ENCODE data around the gene AGAP5. TPM values are rescaled to one million over a fixed set of nuclear protein-coding genes. Genes with fewer than 3 reads are reported as not detected.
A peak's percentile ranks its signal among the peaks of the same experiment; 100 is the strongest.

The AGAP5 gene
- polyA plus RNA-seq, 1 of the 3 experiments (the other 2 are of a cell fraction): 3.8 TPM

GRCh38 chr10:73744664-73744975 is 46.7 kb upstream of the AGAP5 start:
- H3K9ac ChIP-seq: peak overlapping the region; percentile 91
- H3K27ac ChIP-seq (ENCODE audit: low read depth in 2 of 2, low read length in 1 of 2): peak overlapping the region; percentile 91
- H3F3A ChIP-seq (replicated peaks; ENCODE audit: insufficient read depth): no peaks in the 10 kb centered on the region
- CTCF ChIA-PET: interaction anchor here (0.7 to 0.9 kb wide), 2 partner anchors 14 to 41 kb away, joined by 3 read pairs; partner anchors contain the start of gene ZSWIM8
- H4K20me1 ChIP-seq (ENCODE audit: insufficient read depth): peaks cover 2% of the 10 kb centered on the region; the same call in 1 of the 2 replicates
- no peaks in the 10 kb centered on the region for H3K9me2 ChIP-seq
- H3K4me3 ChIP-seq (ENCODE audit: low read depth in 2 of 2, low read length in 1 of 2): peak overlapping the region; percentile 77 to 90
- H3K36me3 ChIP-seq (replicated peaks in 1 of 2; ENCODE audit: control insufficient read depth in 1 of 2, insufficient read depth in 2 of 2, low read length in 1 of 2): peaks cover 16 to 30% of the 10 kb centered on the region in 2 experiments
- TF ChIP-seq GATA2 (CRISPR knock-in tag; IDR thresholded peaks at IDR 0.05): no peak
- no peak for TF ChIP-seq SIN3A (IDR thresholded peaks at IDR 0.05; ENCODE audit: borderline replicate concordance, low read depth, low read length)
- no peak for TF ChIP-seq RAD21 (IDR thresholded peaks at IDR 0.05; ENCODE audit: low read length)
- no peak for TF ChIP-seq USF2 (IDR thresholded peaks at IDR 0.05; ENCODE audit: borderline replicate concordance, low read depth, low read length)
- TF ChIP-seq MXI1 (IDR thresholded peaks at IDR 0.05; ENCODE audit: low read depth, low read length): no peak
- no peak for TF ChIP-seq MEF2A (IDR thresholded peaks at IDR 0.05; ENCODE audit: borderline replicate concordance, low read depth)
- peaks cover 72% of the 10 kb centered on the region for H3K79me2 ChIP-seq (ENCODE audit: insufficient read depth)
- 1% methylated on average over 10 of the region's 10 CpGs for WGBS (ENCODE audit: low lambda C conversion rate)
- peak overlapping the region; percentile 74 for H3K4me2 ChIP-seq
- POLR2A ChIA-PET: interaction anchor here (0.6 to 4.3 kb wide), 5 partner anchors 13 to 255 kb away, joined by 3 to 29 read pairs (median 3); a partner anchor contains a TSS
- DNase-seq: peak; percentile 60
- peak overlapping the region; percentile 66 for H2AFZ ChIP-seq (ENCODE audit: low read depth)
- no peaks in the 10 kb centered on the region for H3K9me3 ChIP-seq
- H3K4me1 ChIP-seq (ENCODE audit: control insufficient read depth in 1 of 2, insufficient read depth in 2 of 2, low read depth in 1 of 2, low read length in 1 of 2): peaks cover 0 to 9% of the 10 kb centered on the region in 2 experiments; a peak in 2 of 4 replicates
- H3K27me3 ChIP-seq (ENCODE audit: insufficient read depth): no peaks in the 10 kb centered on the region

GRCh38 chr10:73743905-73744663 is 46.2 kb upstream of the AGAP5 start, which contains the start of gene SEC24C:
Gene SEC24C, plus strand, starts transcription at chr10:73744372. Its CDS starts 2,461 bp downstream, at chr10:73746833.
- H3K27ac ChIP-seq (ENCODE audit: low read depth in 2 of 2, low read length in 1 of 2): peak within 1 kb of the TSS; percentile 91
- H3K27me3 ChIP-seq (ENCODE audit: insufficient read depth): no peaks in the 10 kb centered on the region
- POLR2A ChIA-PET: interaction anchor here (1.0 to 4.9 kb wide), 6 partner anchors 11 to 96 kb away, joined by 3 to 29 read pairs (median 7); a partner anchor contains a TSS
- 2% methylated on average over 32 of the region's 36 CpGs for WGBS (ENCODE audit: low lambda C conversion rate)
- CTCF ChIA-PET: interaction anchor here (0.6 to 1.0 kb wide), 5 partner anchors 14 to 1998 kb away, joined by 3 read pairs; partner anchors contain the start of gene ZSWIM8
- H3K9me2 ChIP-seq: no peaks in the 10 kb centered on the region
- no peaks in the 10 kb centered on the region; the same call in 1 of the 2 replicates for H4K20me1 ChIP-seq (ENCODE audit: insufficient read depth)
- peak within 1 kb of the TSS; percentile 77 for H2AFZ ChIP-seq (ENCODE audit: low read depth)
- H3F3A ChIP-seq (replicated peaks; ENCODE audit: insufficient read depth): no peaks in the 10 kb centered on the region
- peak within 1 kb of the TSS; percentile 74 for H3K4me2 ChIP-seq
- H3K4me3 ChIP-seq (ENCODE audit: low read depth in 2 of 2, low read length in 1 of 2): peak within 1 kb of the TSS; percentile 77 to 90
- H3K79me2 ChIP-seq (ENCODE audit: insufficient read depth): peaks cover 66% of the 10 kb centered on the region
- H3K9ac ChIP-seq: peak within 1 kb of the TSS; percentile 91
- peaks cover 14 to 25% of the 10 kb centered on the region in 2 experiments for H3K36me3 ChIP-seq (replicated peaks in 1 of 2; ENCODE audit: control insufficient read depth in 1 of 2, insufficient read depth in 2 of 2, low read length in 1 of 2)
- DNase-seq: peak; percentile 93
- H3K4me1 ChIP-seq (ENCODE audit: control insufficient read depth in 1 of 2, insufficient read depth in 2 of 2, low read depth in 1 of 2, low read length in 1 of 2): peaks cover 0 to 9% of the 10 kb centered on the region in 2 experiments; a peak in 2 of 4 replicates
- no peaks in the 10 kb centered on the region for H3K9me3 ChIP-seq
- TF ChIP-seq RCOR1 (IDR thresholded peaks at IDR 0.05; ENCODE audit: low read length) (peak; percentile 12; the same call in 1 of the 2 replicates), SIN3A (IDR thresholded peaks at IDR 0.05; ENCODE audit: borderline replicate concordance, low read depth, low read length) (peak; percentile 50; the same call in 1 of the 2 replicates), CTCF (IDR thresholded peaks at IDR 0.05) (0 out of 2 replicates have a peak, but pooled peaks have one; percentile 8), EZH2phosphoT487 (IDR thresholded peaks at IDR 0.05; ENCODE audit: borderline replicate concordance, low read depth) (no peak), YY1 (IDR thresholded peaks at IDR 0.05; ENCODE audit: low read depth) (peak; percentile 95), USF2 (IDR thresholded peaks at IDR 0.05; ENCODE audit: borderline replicate concordance, low read depth, low read length) (no peak), NRF1 (IDR thresholded peaks at IDR 0.05; ENCODE audit: low read depth, low read length) (peak; percentile 86), USF1 (IDR thresholded peaks at IDR 0.05; ENCODE audit: borderline replicate concordance, low read depth) (no peak; the same call in 1 of the 2 replicates), JUND (IDR thresholded peaks at IDR 0.05) (no peak), RXRA (IDR thresholded peaks at IDR 0.05; ENCODE audit: borderline replicate concordance, low read depth) (no peak), NFIC (IDR thresholded peaks at IDR 0.05; ENCODE audit: borderline replicate concordance) (no peak; the same call in 1 of the 2 replicates), MXI1 (IDR thresholded peaks at IDR 0.05; ENCODE audit: low read depth, low read length) (peak; percentile 76; the same call in 1 of the 2 replicates), MAX (IDR thresholded peaks at IDR 0.05; ENCODE audit: low read depth) (peak; percentile 64; the same call in 1 of the 2 replicates), PBX3 (IDR thresholded peaks at IDR 0.05) (peak; percentile 3; the same call in 1 of the 2 replicates), GABPA (IDR thresholded peaks at IDR 0.05; ENCODE audit: low read depth) (peak; percentile 93), CHD2 (IDR thresholded peaks at IDR 0.05; ENCODE audit: low read length, partially characterized antibody) (peak; percentile 67)
